ENCODE results near the gene SLC35D2.
A peak's percentile ranks its signal among the peaks of the same experiment; 100 is the strongest.

SLC35D2 gene

GRCh38 chr9:96383165-96383942 lies at the start of gene SLC35D2:
TSS of gene SLC35D2 (minus strand) at chr9:96383711. CDS start at chr9:96383634, 77 bp downstream.
- DNase-seq, result peak in 33 of 56 donors; percentile 6 to 70 (median 40)

GRCh38 chr9:96430377-96430776 lies 46.9 kb upstream of the SLC35D2 start:
- DNase-seq, result no peak

GRCh38 chr9:96429732-96430131 lies 46.2 kb upstream of the SLC35D2 start:
- no peak for DNase-seq

GRCh38 chr9:96425500-96426169 lies 42.1 kb upstream of the SLC35D2 start:
- DNase-seq, result no peak

GRCh38 chr9:96423985-96424336 lies 40.5 kb upstream of the SLC35D2 start:
- DNase-seq, result no peak

- DNase-seq, result no peak
Measured at GRCh38 chr9:96423322-96423984, 39.9 kb upstream of the SLC35D2 start.

- peak in 3 of 56 donors; percentile 7 to 11 (median 9) for DNase-seq
Measured at GRCh38 chr9:96420468-96421219, 37.1 kb upstream of the SLC35D2 start.

- no peak for DNase-seq
Measured at GRCh38 chr9:96419691-96419969, 36.1 kb upstream of the SLC35D2 start.

- peak in 38 of 56 donors; percentile 29 to 92 (median 63) for DNase-seq
Measured at GRCh38 chr9:96418920-96419690, 35.6 kb upstream of the SLC35D2 start.

- DNase-seq, result peak; percentile 75 to 100 (median 94)
Measured at GRCh38 chr9:96418083-96418919, 34.8 kb upstream of the SLC35D2 start, which contains the start of gene ZNF367. TSS of gene ZNF367 (minus strand) at chr9:96418370. CDS start at chr9:96418032, 338 bp downstream.

- peak in 9 of 56 donors; percentile 13 to 62 (median 40) for DNase-seq
Measured at GRCh38 chr9:96417661-96418082, 34.2 kb upstream of the SLC35D2 start.

- peak; percentile 30 to 91 (median 76) for DNase-seq
Measured at GRCh38 chr9:96417051-96417586, 33.6 kb upstream of the SLC35D2 start.

- peak in 24 of 56 donors; percentile 1 to 52 (median 15) for DNase-seq
Measured at GRCh38 chr9:96413302-96414221, 30.1 kb upstream of the SLC35D2 start.

- no peak for DNase-seq
Measured at GRCh38 chr9:96412174-96412913, 28.8 kb upstream of the SLC35D2 start.

GRCh38 chr9:96411129-96411838 lies 27.8 kb upstream of the SLC35D2 start:
- DNase-seq, result no peak

GRCh38 chr9:96408409-96409280 lies 25.1 kb upstream of the SLC35D2 start:
- DNase-seq, result no peak
